Occipital lobe (tissue), 2 donors: ENCODE data around the gene CCNYL1. TPM values are rescaled to one million over a fixed set of nuclear protein-coding genes. Genes with fewer than 3 reads are reported as not detected.
"Not testable (repeated sequence)": the region's sequence is repeated elsewhere in the genome, so short reads cannot be mapped to it uniquely, and the experiment has no call there.

Experiments
- DNase-seq: peaks from one replicate; lab custom pipeline; 2025; lab: John Stamatoyannopoulos, UW
- total RNA-seq: library from RNA; depleted of rRNA; stranded (reverse); fragments of >200 nt; gene quantifications from one replicate; pipeline ENCODE4 v1.2.3, GENCODE V29; 2014

Gene CCNYL1
- total RNA-seq, 1 donor from 2014 or later = 46.5 TPM

DNA sequence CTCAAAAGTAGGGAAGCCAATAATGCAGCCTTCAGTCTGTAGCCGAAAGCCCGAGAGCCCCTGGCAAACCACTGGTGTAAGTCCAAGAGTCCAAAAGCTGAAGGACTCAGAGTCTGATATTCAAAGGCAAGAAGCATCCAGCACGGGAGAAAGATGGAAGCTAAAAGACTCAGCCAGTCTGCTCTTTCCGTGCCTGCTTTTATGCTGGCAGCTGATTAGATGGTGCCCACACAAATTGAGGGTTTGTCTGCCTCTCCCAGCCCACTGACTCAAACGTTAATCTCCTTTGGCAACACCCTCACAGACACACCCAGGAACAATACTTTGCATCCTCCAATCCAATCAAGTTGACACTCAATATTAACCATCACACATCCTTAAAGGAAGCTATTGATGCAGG is 14.5 kb upstream of the CCNYL1 start:
- not testable (repeated sequence) for DNase-seq

DNA sequence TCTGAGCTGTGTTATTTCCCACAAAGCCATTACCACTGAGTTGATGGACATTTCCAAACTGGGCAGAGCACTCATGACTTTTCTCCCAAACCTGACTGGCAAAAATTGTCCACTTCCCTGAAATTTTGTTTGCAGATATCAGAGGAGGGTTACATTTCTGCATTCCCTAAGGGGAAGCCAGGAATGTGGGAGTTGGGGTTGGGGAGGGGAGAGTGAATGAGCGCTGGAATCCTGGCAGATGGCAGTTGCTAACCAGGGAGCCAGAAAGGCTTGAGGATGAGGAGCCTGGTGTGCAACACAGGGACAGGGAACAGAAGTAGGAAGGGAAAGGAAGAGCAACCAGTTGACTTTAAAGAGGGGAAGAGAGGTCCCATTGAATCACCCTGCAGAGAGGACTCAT is 14.0 kb upstream of the CCNYL1 start:
- DNase-seq = no peak

DNA sequence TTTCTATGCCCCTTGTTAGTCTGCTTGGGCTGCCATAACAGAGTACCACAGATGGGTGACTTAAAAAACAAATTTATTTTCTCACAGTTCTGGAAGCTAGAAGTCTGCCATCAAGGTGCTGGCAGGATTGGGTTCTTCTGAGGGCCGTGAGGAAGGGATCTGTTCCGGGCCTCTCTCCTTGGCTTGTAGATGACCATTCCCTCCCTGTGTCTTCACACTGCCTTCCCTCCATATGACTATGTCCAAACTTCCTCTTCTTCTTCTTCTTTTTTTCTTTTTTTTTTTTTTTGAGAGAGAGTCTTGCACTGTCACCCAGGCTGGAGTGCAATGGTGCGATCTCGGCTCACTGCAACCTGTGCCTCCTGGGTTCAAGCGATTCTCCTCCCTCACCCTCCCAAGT is 13.1 kb upstream of the CCNYL1 start:
- DNase-seq = no peak

DNA sequence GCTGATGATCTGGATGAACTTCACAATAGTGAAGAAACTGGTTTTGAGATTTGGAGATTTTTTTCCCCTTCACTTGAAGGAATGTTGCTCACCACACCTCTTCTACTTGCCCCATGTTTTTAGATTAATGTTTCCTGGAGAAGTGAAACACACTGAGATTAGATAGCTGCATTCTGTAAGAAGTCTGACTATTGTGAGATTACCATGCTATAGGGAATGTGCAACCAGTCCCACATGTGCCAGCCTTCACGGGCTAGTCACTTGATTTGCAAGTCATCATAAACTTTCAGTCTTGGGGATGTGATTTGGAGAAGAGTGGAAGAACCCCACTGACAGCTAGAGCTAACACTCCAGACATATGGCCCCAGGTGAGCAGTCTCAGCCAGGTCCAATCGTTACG is 7.4 kb upstream of the CCNYL1 start:
- DNase-seq = no peak

DNA sequence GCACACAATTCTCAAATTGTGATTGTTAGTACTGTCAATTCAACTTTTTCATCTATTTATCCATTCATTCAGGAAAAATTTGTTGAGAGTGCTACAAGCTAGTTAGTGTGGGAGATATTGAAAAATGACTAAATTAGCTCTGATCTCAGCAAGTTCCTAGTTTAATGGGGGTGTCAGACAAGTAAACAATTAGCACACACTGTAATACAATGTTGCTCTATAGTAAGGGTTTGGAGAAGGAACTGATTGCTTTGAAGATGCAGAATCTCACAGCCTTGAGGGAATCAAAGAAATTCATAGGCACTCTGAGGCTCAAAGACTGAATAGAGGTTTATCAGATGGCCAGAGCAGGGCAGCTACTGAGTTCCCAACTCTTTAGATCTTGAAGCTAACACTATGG is 6.8 kb upstream of the CCNYL1 start:
- no peak for DNase-seq

DNA sequence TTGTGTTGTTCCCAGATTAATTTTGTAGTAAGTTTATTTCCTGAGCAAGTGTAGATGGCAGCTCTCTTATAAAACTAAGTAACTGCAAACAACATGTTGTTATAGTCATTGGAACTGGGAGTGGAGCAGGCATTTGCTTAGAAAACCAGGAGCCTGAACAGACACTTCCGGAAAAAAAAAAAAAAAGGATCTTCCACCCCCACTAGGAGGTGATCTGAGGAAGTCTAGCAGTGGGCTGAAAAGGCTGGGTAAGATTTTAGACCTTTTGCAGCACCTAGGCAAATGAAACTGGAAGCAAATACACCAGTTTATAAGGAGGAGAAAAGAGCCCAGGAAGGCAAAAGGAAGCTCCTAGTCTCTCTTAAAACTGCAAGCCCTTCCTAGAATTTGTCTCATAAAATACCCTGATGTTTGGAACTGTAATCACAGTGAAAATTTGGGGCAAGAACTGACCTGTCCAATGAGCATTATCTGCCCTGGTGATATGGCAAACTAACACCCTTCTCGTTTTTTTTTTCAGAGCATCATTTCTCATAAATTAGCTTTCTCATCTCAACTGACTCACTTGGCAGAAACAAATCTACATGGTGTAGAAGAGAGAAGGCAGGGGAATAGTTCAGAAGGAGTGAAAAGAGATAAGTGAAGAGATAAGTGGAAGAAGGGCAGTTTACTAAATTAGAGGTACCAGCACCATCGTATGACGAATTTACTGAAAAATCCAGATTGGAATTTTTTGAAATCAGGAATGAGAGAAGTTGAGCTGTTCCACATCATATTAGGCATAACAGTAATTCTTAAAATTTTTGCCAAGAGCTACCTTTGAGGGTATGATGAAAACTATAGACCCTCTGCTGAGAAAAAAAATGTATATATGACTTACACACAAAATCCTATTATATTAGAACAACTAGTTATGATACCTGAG is 4.2 kb upstream of the CCNYL1 start:
- DNase-seq = no peak

DNA sequence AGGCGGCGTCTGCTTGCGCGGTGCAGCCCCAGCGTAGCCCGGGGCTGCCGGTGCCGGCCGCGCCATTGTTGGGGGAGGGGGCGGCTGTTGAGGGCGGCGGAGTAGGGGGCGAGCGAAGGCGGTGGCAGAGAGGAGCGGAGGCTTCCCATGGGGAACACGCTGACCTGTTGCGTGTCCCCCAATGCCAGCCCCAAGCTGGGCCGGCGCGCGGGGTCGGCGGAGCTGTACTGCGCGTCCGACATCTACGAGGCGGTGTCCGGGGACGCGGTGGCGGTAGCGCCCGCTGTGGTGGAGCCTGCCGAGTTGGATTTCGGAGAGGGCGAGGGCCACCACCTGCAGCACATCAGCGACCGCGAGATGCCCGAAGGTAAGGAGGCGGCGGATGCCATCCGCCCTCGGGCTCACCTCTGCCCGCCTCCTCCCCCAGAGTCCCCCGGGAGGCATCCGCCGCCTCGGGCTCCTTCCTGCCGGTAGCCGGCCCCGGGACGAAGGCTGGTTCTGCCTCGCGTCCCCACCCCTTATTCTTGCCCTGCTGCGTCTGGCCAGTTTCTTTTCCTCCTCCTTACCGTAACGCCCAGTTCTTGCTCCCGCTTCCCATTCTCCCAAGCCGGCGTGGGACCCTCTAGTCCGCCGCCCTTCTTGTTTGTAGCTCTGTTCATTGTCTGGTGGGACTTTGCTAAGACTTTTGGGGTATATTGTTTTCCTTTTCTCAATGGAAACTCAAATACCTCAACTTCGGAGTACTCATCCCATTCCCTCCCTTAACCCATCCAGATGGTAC is 500 bp downstream of the CCNYL1 start:
- DNase-seq = no peak

DNA sequence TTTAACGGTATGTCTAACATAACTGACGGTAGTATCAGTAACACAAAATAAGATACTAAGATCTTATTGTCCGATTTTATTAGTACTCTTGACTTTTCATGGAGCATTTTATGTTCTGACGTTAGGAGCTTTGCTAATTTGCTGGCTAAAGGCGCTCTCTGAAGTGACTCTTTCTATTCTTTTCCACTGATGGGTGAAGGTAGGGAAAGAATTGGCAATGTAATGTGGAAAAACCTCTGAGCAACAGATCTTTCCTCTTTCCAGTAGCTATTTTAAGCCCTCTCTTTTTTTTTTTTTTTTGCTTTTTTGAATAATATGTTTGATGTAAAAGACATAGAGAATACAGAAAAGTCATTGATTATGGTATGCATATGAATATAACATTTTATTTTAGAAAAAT is 4.6 kb downstream of the CCNYL1 start:
- no peak for DNase-seq

DNA sequence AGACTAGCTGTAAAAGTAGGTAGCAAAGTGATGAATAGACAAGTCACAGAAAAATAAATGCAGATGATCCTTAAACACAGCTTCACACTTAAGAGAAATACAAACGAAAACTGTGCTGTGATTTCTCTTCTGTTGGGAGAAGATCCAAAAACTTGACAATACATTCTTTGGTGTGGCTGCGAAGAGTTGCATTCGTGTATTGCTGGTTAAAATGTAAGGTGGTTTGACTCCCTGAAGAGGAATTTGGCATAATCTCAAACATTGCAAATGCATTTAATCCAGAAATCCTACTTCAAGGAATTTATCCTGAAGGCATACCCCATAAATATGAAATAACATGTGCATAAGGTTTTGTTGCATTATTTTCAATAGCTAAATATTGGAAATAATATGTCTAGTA is 7.1 kb downstream of the CCNYL1 start:
- DNase-seq = no peak

DNA sequence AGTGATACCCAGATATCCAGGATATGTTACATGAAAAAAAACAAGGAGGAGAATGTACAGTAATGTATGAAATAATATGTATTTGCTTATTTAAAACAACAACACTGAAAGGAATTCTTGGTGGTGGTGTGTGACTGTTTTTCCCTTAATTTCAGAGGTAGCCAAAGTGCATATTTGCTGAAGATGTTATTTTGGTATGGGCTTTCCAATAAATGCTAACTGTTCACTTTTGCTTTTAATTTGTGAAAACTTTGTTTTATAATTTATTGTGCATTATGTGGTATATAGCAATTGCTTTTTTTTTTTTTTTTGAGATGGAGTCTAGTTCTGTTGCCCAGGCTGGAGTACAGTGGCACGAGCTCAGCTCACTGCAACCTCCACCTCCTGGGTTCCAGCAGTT is 7.6 kb downstream of the CCNYL1 start:
- DNase-seq = no peak

DNA sequence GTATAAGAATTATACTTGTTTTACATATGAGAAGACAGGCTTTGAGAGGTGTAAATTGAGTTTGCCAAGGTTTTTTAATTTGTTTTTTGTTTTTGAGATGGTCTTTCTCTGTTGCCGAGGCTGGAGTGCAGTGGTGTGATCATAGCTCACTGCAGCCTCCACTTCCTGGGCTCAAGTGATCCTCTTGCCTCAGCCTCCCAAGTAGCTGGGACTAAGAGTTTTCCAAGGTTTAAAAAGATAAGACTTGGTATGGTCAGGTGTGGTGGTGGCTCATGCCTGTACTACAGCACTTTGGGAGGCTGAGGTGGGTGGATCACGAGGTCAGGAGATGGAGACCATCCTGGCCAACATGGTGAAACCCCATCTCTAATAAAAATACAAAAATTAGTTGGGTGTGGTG is 8.2 kb downstream of the CCNYL1 start:
- not testable (repeated sequence) for DNase-seq

DNA sequence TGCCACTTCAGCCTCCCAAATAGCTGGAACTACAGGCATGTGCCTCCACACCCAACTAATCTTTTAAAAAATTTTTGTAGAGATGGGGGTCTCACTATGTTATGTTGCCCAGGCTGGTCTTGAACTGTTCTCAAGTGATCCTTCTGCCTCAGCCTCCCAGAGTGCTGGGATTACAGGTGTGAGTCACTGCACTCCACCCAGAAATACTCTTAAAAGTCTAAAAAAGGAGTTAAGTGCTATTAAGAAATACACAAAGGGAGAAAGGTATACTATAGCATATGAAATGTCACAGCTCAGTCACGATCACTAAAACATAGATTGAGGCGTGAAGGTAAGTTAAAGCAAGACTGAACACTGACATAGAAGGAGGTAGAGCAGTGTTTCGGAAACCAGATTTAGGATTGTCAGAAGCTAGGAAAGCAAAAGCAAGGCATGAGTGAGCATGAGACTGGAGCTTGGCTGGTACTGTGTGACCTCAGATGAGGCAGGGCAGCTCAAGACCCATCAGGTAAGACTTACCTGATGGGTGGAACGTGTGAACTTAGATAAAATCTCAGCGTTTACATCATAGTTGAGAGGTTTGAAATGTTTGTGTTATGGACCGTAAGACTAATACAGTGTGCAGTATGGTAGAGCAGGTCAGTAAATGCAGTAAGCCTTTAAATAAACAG is 9.2 kb downstream of the CCNYL1 start:
- no peak for DNase-seq

DNA sequence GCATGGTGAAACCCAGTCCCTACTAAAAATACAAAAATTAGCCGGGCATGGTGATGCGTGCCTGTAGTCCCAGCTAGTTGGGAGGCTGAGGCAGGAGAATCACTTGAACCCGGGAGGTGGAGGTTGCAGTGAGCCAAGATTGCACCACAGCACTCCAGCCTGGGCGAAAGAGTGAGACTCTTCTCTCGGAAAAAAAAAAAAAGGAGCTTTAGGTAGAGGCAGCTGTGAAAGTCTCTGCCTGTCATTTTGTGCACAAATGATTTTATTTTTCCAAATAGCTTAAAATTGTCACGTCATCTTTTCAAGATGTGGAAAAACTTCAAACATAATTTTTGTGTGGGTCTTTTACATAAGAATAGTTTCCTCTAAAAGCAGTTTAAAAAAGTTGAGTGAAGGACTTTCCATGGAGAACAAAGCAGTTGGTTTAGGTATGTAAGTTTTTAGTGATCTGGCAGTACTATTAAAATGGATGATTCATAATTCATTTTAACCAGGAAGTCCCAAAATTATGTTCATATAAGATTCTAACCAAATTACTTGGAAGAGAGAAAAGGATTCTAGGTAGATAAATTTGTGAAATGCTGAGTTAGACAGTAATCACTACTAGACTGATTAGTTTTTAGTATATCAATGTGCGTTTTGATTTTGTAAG is 11.5 kb downstream of the CCNYL1 start:
- no peak for DNase-seq

DNA sequence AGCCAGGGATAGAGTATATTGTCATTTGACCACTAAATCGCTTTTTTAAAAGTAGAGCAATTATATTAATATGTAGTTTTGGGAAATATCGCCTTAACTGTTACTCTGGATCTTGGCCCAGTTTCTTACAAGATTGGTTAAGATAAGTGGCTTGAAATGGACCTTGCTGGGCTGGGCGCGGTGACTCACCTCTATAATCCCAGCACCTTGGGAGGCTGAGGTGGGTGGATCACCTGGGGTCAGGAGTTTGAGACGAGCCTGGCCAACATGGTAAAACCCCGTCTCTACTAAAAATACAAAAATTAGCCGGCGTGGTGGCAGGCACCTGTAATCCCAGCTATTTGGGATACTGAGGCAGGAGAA is 12.0 kb downstream of the CCNYL1 start:
- DNase-seq = not testable (repeated sequence)

DNA sequence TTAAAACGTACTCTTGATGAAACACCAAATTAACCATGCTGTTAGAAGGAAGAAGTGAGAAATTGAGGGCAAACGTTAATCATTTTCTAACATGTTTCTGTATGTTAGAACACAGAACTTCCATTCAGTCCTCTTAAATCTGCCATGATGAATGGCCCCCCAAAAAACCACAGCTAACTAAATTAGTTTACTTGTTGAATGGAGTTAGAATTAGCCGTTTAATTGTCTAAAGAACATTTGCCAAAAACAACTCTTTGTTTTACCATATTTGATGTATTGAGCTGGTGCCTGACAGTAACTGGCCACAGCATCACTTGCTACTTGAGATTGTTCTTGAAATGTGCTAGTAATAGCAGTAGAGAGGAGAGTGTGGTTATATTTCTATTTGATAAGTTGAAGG is 12.7 kb downstream of the CCNYL1 start:
- DNase-seq = no peak

DNA sequence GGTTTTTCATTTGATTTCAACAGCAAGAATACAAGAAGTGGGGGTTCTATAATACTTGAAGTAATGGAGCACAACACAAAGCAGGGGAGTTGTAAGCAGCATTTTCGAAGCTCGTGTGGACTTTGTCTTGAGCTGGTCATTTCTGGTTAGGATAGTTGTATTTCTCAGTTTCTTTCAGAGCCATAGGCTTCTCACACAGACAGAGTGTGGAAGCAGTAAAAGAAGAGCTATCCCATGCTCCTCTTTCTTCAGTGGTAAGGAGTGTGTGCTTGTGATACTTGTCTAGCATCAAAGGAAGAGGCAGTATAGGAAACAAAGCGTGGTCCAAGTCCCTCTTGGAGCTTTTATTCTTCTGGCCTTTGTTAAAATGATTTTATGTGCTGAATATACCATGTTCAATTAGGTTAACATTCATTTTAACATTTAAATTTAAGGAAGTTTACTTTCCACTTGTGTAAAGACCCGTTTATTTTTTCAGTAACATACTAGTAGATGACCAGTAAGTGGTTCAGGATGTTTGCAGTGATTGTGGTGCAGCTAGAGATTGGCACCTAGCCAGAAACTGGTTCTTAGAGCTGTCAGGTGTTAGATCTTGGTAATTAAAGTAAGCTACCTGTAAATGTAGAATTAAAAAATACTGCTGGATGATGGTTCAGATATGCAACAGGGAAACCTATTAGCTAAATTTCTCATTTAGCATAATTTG is 14.6 kb downstream of the CCNYL1 start:
- no peak for DNase-seq

DNA sequence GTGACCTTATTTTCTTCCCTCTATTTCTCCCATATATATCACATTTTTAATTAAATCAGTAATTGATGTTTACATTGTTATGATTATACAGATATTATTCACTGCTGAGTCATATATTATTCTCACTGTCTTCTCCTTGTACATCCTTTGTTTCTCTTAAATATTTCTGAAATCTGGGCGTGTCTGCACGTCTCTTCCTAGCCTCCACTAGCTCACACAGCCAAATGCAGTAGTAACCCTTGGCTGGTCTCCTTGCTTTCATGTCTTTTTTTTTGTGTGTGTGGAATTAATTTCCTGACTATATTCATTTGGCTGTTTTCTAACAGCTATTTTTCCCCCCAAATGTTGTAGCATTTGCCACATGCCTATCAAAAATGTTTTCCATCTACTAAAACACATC is 15.8 kb downstream of the CCNYL1 start:
- DNase-seq = no peak

DNA sequence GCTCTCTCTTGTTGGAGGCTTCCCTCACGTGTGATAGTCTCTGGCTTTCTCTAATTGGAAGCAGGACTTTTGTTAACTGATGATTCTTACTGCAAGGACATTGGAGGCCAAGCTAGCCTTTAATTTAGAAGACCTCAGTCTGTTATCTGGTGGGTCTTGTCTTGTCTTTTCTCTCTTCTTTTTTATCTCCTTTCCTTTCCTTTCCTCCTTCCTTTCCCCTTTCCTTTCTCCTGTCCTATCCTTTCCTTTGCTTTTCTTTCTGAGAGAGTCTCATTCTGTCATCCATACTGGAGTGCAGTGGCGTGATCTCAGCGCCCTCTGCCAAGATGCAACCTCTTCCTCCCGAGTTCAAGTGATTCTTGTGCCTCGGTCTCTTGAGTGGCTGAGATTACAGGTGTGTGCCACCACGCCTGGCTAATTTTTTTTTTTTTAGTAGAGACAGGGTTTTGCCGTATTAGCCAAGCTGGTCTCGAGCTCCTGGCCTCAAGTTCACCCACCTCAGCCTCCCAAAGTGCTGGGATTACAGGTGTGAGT is 18.1 kb downstream of the CCNYL1 start:
- no peak for DNase-seq

DNA sequence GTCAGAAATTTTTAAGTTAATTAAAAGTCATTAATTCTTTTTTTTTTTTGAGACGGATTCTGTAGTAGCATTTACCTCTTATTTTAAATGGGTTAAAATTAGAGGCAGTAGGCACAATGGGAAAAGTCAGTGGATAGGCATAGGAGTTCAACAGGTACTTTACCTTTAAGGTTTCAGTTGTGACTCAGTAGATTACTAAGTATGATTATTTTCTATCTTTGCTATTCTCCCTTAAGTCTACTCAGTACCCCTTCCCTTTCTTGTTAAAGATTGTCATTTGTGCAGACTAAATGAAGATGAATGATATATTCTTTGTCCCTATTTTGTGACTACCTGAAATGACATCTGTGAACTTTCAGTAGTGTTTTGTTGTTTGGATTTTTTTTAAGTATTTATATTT is 19.7 kb downstream of the CCNYL1 start:
- no peak for DNase-seq

DNA sequence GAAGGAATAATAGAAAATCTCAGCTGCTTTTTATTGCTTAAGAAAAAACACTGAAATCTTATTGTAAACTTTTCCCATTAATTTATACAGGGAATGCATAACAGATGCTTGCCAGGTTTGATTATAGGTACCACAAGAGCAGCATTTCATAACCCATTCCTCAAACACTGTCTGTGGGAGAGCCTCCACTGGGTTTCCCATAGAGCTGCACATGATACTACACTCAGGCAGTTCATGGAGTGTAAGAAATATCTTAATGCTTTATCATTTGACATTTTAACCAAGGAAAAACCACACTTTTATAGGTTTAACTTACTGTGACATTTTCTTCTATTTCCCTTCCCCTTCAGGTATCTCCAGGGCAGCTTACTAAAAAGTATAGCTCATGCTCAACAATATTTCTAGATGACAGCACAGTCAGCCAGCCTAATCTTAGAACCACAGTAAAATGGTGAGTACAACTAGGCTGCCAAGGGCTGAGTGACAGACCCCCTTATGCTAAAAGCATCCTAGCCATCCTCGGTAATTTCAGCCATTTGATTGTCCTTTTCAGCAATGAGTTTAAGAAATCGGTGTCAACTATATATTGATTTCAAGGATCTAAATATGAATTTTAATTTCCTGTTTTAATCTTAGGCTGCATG is 22.3 kb downstream of the CCNYL1 start:
- no peak for DNase-seq
